ENCODE data around the gene EPHA6. TPM values are rescaled to one million over a fixed set of nuclear protein-coding genes. Genes with fewer than 3 reads are reported as not detected.

EPHA6 gene
- total RNA-seq, 1 experiment from 2014 or later, result 0.61 TPM

DNA sequence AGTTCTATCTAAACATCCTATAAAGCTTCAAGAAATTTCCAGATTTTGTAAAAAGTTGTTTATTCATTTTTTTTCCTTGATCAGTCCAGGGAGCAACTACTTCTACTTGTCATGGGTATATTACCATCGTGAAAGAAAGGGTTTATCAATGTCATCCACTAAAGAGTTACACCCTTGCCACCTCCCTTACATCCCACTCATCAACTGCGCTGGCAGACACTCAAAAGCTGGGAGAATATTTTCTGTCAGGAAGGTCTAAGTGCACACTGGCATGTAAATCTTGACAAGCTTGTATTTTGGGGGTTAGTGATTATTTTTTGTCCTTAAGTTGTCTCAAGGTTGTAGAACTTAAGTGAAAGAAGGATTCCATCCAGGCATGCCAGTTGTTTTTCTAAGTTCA, 761.8 kb downstream of the EPHA6 start:
- Histone ChIP-seq H3K23ac (ENCODE audit: insufficient read length, low read depth, low read length) (no peak overlapping the region), H3K9me3 (ENCODE audit: control insufficient read depth, low read depth, low read length) (no peaks in the 10 kb centered on the region), H3K79me2 (ENCODE audit: insufficient read depth, low read length) (no peaks in the 10 kb centered on the region), H3K23me2 (ENCODE audit: insufficient read length, low read depth, low read length, poor library complexity, severe bottlenecking) (no peaks in the 10 kb centered on the region), H3K79me1 (ENCODE audit: insufficient read depth, low read depth, low read length, poor library complexity, severe bottlenecking) (no peaks in the 10 kb centered on the region), H3K4me1 (ENCODE audit: insufficient read depth, low read length) (no peaks in the 10 kb centered on the region), H2AFZ (ENCODE audit: low read length) (no peak overlapping the region), H3K56ac (ENCODE audit: insufficient read length, low read depth, low read length) (no peak overlapping the region), H2BK20ac (ENCODE audit: low read depth, low read length, poor library complexity, severe bottlenecking) (no peak overlapping the region), H2BK15ac (ENCODE audit: low read depth, low read length) (no peak overlapping the region), H2BK120ac (ENCODE audit: low read depth, low read length, poor library complexity, severe bottlenecking) (no peak overlapping the region), H4K5ac (ENCODE audit: insufficient read length, low read depth, low read length) (no peak overlapping the region), H3K27me3 (ENCODE audit: insufficient read depth, low read length) (no peaks in the 10 kb centered on the region), H3K27ac (ENCODE audit: insufficient read length, low read depth, low read length) (no peak overlapping the region), H3T11ph (ENCODE audit: low read length) (no peak overlapping the region), H3K14ac (ENCODE audit: insufficient read depth, low read length) (no peak overlapping the region), H3K4me2 (ENCODE audit: insufficient read depth, insufficient read length, low read length) (no peak overlapping the region), H4K91ac (ENCODE audit: insufficient read length, low read depth, low read length) (no peak overlapping the region), H2BK5ac (ENCODE audit: insufficient read length, low read length) (no peak overlapping the region), H2BK12ac (ENCODE audit: insufficient read length, low read depth, low read length) (no peak overlapping the region), H3K9ac (ENCODE audit: extremely low read depth, insufficient read length, low read length) (no peak overlapping the region), H2AK5ac (ENCODE audit: insufficient read length, low read length) (no peak overlapping the region), H4K8ac (replicated peaks; ENCODE audit: insufficient read length, low read depth, low read length) (no peak overlapping the region), H3K18ac (ENCODE audit: insufficient read length, low read depth, low read length) (no peak overlapping the region), H4K20me1 (ENCODE audit: control insufficient read depth, insufficient read depth, insufficient read length) (no peaks in the 10 kb centered on the region), H3K4ac (ENCODE audit: low read depth, low read length) (no peak overlapping the region)
- Mint-ChIP-seq H3K36me3 (ENCODE audit: insufficient read depth in 1 of 3, low read depth in 3 of 3) (no peaks in the 10 kb centered on the region), H3K27ac (no peak overlapping the region; a peak in 1 of 7 replicates), H3K9me3 (no peaks in the 10 kb centered on the region), H3K4me3 (no peak overlapping the region), H3K27me3 (ENCODE audit: low read depth) (no peaks in the 10 kb centered on the region), H3K4me1 (no peaks in the 10 kb centered on the region)
- no CpG with 5 or more reads among the region's 2 CpGs for WGBS (ENCODE audit: extremely low coverage, insufficient read length, low lambda C conversion rate)
- no peak for DNase-seq
- TF ChIP-seq, protein P1, sequence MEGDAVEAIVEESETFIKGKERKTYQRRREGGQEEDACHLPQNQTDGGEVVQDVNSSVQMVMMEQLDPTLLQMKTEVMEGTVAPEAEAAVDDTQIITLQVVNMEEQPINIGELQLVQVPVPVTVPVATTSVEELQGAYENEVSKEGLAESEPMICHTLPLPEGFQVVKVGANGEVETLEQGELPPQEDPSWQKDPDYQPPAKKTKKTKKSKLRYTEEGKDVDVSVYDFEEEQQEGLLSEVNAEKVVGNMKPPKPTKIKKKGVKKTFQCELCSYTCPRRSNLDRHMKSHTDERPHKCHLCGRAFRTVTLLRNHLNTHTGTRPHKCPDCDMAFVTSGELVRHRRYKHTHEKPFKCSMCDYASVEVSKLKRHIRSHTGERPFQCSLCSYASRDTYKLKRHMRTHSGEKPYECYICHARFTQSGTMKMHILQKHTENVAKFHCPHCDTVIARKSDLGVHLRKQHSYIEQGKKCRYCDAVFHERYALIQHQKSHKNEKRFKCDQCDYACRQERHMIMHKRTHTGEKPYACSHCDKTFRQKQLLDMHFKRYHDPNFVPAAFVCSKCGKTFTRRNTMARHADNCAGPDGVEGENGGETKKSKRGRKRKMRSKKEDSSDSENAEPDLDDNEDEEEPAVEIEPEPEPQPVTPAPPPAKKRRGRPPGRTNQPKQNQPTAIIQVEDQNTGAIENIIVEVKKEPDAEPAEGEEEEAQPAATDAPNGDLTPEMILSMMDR (conservative IDR thresholded peaks at IDR 0.05), result no peak
